GM12801 (cell line): ENCODE data around the gene FHL5.

Experiments
- TF ChIP-seq, protein P1 (sequence below): IDR thresholded peaks from one replicate; pipeline ENCODE4 v1.5.1; 2011; ENCODE audit warnings: control low read depth; ENCODE audit not compliant: insufficient read length; ENCODE audit errors: extremely low read depth

Gene FHL5

DNA sequence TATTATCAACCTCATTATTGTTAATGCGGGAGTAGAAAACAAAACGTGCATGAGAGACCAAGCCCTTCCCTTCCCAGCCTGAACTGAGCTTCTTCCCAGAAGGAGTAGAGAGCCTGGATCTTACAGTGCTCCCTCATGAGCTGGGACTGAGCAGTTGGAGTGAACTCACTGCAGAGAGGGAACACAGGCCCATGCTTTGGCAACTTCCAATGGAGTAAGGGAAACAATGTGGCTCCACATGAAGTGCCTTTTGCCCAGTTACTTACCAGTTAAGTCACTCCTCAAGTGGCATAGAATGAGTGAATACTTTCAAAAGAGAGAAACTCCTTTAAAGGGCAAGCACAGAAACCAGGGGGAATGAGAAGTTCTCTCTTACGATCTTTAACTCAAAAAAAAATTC is 12.4 kb downstream of the FHL5 start:
- TF ChIP-seq, protein P1, sequence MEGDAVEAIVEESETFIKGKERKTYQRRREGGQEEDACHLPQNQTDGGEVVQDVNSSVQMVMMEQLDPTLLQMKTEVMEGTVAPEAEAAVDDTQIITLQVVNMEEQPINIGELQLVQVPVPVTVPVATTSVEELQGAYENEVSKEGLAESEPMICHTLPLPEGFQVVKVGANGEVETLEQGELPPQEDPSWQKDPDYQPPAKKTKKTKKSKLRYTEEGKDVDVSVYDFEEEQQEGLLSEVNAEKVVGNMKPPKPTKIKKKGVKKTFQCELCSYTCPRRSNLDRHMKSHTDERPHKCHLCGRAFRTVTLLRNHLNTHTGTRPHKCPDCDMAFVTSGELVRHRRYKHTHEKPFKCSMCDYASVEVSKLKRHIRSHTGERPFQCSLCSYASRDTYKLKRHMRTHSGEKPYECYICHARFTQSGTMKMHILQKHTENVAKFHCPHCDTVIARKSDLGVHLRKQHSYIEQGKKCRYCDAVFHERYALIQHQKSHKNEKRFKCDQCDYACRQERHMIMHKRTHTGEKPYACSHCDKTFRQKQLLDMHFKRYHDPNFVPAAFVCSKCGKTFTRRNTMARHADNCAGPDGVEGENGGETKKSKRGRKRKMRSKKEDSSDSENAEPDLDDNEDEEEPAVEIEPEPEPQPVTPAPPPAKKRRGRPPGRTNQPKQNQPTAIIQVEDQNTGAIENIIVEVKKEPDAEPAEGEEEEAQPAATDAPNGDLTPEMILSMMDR = no peak

DNA sequence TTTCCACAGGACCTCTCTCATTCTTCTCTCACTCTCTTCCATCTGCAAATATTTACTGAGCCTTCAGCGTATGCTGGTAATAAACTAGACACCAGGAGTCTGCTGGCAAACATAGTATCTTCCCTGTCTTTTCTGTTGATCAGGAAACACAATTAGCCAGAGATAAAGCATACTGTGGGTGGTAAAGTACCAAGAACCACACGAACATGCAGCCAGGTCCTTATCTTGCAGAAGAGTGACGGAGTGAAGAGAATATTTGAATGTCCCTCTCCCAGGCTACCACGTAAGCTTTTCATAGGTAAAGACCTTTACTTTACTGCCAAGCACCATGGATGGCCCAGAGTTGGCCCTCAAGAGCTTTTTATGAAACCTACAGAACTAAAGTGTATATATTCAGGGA is 13.3 kb downstream of the FHL5 start:
- TF ChIP-seq, protein P1 = no peak

DNA sequence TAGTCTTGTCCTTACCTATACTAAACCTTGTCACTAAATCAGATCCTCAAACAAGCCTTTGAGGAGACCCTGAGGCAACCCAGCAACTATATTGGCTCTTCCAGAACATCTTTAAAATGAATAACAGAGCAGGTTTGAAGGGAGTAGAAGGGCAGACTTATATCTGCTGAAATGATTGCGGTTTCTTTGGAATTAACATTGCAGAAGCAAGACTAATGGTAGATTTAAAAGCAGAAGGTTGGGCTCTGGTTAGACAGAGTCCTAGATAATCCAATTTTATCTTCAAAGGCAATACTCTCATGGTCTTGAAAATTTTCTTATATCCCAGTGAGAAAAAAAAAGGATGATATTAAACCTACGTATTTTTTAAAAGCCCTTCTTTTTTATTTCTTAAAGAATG is 19.1 kb downstream of the FHL5 start:
- TF ChIP-seq, protein P1 = no peak

DNA sequence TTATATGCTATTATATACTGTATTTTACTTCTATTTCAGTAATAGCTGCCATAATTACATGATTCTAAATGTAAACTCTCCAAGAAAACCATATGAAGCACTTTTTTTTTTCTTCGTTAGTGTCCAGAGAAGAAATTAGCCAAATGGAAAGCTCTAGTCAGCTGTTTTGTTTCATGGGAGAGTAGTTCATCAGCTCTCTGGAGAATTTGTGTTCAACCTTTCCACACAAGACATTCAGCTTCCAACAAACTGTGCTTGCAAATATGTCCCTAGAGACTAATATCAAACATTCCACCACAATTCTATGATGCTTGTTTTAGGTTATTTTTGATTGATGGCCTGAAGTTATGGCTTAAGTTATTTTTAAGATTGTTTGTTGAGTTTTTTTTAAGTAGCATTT is 19.5 kb downstream of the FHL5 start:
- TF ChIP-seq, protein P1 = no peak

DNA sequence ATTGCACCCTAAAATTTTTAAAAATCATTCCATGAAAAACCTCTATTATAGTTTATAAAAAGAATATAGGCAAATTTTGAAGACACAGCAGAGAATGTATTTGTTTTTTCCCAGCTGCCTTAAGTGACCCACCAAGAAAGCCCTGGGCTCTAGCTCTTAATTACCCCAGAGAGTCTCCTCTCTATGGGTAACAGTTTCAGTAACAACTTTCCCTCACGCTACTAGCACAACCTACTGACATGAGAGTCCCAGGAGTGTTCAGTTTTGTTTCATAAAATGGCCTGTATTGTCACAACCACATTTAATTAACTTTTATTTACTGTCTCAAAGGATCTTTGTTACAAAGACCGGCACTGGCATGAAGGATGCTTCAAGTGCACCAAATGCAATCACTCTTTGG is 41.5 kb downstream of the FHL5 start:
- TF ChIP-seq, protein P1 = no peak

DNA sequence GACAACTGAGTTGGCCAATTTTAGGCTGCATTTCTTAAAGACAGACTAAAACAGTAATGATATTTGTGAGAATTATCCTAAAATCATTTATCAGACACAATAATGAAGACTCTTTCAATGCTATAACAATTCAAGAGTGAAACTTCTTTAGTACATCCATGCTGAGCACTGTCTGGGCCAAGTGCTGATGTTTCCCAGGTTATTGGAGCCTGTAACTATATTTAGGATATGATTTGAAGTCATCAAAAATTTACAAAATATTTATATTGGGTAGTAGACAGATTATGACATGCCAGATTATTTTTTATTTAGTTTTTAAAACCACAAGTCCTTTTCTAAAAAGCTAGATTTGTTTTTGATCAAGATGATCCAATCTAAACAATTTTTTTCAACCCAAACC is 45.1 kb downstream of the FHL5 start:
- TF ChIP-seq, protein P1 = no peak

DNA sequence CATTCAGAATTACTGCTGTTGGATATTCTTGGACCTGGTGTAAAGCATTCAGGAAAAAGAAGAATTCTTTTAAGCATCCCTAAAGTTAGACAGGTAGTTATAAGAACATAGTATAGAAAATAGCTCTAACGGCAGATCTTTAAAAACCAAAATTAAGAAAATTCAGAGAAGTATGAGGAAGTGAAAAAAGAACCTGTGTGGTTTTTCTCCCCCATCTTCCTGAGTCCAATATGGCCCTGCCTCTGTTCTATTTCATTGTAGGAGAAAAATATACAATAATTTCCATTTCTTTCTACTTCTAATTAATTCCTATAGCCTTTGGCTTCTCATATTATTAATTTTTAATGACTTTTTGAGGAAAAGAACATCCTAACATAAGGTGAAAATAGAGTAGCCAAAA is 47.1 kb downstream of the FHL5 start:
- TF ChIP-seq, protein P1 = no peak

DNA sequence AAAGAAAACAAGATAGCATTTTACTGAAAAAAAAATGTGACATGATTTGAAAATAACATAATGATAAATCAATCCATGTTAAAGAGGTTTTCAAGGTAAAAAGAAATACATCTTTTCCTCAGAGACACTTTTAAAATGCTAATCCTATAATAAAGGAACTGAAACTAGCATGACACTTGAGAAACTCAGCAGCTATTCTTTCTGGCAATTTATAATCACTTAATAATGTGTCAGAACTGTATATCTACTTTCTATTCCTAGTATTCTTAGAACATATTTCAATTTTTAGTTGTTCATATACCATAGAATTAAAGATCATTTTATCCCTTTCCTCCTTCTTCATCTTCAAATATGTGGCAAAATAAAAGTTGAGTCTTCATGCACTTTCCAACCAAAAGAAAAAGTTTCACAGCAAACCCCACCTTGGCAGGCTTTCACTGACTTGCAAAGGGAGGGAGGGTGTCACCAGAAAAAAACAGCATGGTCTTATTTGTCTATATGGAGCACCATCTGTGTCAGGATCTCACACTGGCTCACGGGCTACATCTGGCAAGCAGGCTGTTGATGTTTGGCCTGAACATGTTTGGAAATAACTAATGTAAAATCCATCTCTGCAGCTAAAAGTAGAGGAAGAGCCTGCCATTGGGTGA is 48.5 kb downstream of the FHL5 start:
- TF ChIP-seq, protein P1 = no peak
